D341Med (cell line): ENCODE measurements around the gene CABS1.

Experiments used
- DNase-seq: peaks from one replicate; pipeline ENCODE4 v3.0.0; 2012; ENCODE audit warnings: low spot score

Gene CABS1

DNA sequence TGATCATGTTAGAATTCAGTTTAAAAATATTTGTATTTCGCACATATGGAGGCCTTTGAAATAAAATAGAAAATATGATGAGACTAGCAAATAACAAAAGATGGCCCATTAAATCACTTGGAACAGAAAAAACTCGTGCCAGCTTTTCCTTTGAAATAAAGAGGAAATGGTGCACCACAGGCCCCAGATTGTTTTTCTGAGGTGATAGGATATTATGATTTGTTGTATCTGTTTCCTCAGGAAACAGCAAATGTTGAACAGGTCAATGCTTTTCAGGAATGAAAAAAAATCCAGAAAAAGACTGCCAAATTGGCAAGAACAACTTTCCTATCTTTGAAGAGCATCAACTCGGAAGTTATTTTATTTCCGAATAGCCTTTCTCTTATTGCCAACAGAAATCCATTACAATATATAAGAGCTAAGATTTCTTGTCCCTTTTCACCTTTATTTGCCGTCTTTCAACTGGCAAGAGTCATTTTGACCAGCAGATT is 48.0 kb downstream of the CABS1 start, which contains the start of gene SMR3B:
Gene SMR3B, plus strand, starts transcription at position 441 of the 491 bp plus-strand sequence. CDS start 1,380 bp downstream, outside the sequence.
- no peak for DNase-seq
